ENCODE data around the gene RDH16. TPM values are rescaled to one million over a fixed set of nuclear protein-coding genes. Genes with fewer than 3 reads are reported as not detected.

RDH16 gene
- total RNA-seq, 3 donors from 2014 or later (not counting 1 experiment from before 2014, with no cell fraction given), result 1.3 to 2.3 (median 1.6) TPM

GRCh38 chr12:56999456-56999855 is 42.0 kb upstream of the RDH16 start:
- peaks cover 19 to 41% of the 10 kb centered on the region in 2 donors for H3K4me1 Mint-ChIP-seq

GRCh38 chr12:56998981-56999380 is 41.6 kb upstream of the RDH16 start:
- Histone ChIP-seq H3K36me3 (ENCODE audit: control insufficient read depth, insufficient read depth, low read length) (peaks cover 34% of the 10 kb centered on the region), H3K27ac (ENCODE audit: low read length) (no peak overlapping the region), H3K4me3 (ENCODE audit: low read length) (no peak overlapping the region), H3K27me3 (ENCODE audit: control insufficient read depth, insufficient read depth, low read length) (no peaks in the 10 kb centered on the region), H3K4me1 (ENCODE audit: control insufficient read depth, insufficient read depth, low read length) (peaks cover 3% of the 10 kb centered on the region), H3K9me3 (ENCODE audit: control insufficient read depth, insufficient read depth, low read length) (no peaks in the 10 kb centered on the region)
- Mint-ChIP-seq H3K9me3 (no peaks in the 10 kb centered on the region), H3K36me3 (no peaks in the 10 kb centered on the region), H3K4me1 (peaks cover 15 to 37% of the 10 kb centered on the region in 2 donors), H3K27me3 (ENCODE audit: low read depth in 2 of 2) (no peaks in the 10 kb centered on the region), H3K27ac (peak overlapping the region in 1 of 2 donors; percentile 2), H3K4me3 (no peak overlapping the region)
- DNase-seq, result no peak
- WGBS (ENCODE audit: insufficient coverage), result 53% methylated on average over 4 of the region's 4 CpGs
- TF ChIP-seq CTCF (IDR thresholded peaks at IDR 0.05), result no peak
- ATAC-seq, result no peak
- intact Hi-C loops (cut with micrococcal nuclease), result no loop called here

More at GRCh38 chr12:56999456-56999855, 42.0 kb upstream of the RDH16 start:
- Histone ChIP-seq H3K27ac (ENCODE audit: low read length) (no peak overlapping the region), H3K4me3 (ENCODE audit: low read length) (no peak overlapping the region), H3K9me3 (ENCODE audit: control insufficient read depth, insufficient read depth, low read length) (no peaks in the 10 kb centered on the region), H3K36me3 (ENCODE audit: control insufficient read depth, insufficient read depth, low read length) (peaks cover 38% of the 10 kb centered on the region), H3K4me1 (ENCODE audit: control insufficient read depth, insufficient read depth, low read length) (peaks cover 3% of the 10 kb centered on the region), H3K27me3 (ENCODE audit: control insufficient read depth, insufficient read depth, low read length) (no peaks in the 10 kb centered on the region)
- Mint-ChIP-seq H3K4me3 (no peak overlapping the region), H3K27me3 (ENCODE audit: low read depth in 2 of 2) (no peaks in the 10 kb centered on the region), H3K27ac (peak overlapping the region in 1 of 2 donors; percentile 2), H3K36me3 (no peaks in the 10 kb centered on the region), H3K9me3 (no peaks in the 10 kb centered on the region)
- DNase-seq (no peak), ATAC-seq (no peak)
- TF ChIP-seq CTCF (IDR thresholded peaks at IDR 0.05), result no peak
- WGBS (ENCODE audit: insufficient coverage), result 93% methylated on average over 3 of the region's 4 CpGs
- intact Hi-C loops (cut with micrococcal nuclease), result no loop called here

- Mint-ChIP-seq H3K36me3 (no peaks in the 10 kb centered on the region), H3K4me1 (peaks cover 15 to 35% of the 10 kb centered on the region in 2 donors), H3K4me3 (no peak overlapping the region), H3K27ac (no peak overlapping the region), H3K9me3 (no peaks in the 10 kb centered on the region), H3K27me3 (ENCODE audit: low read depth in 2 of 2) (no peaks in the 10 kb centered on the region)
- Histone ChIP-seq H3K27me3 (ENCODE audit: control insufficient read depth, insufficient read depth, low read length) (no peaks in the 10 kb centered on the region), H3K4me3 (ENCODE audit: low read length) (no peak overlapping the region), H3K36me3 (ENCODE audit: control insufficient read depth, insufficient read depth, low read length) (peaks cover 27% of the 10 kb centered on the region), H3K27ac (ENCODE audit: low read length) (no peak overlapping the region), H3K4me1 (ENCODE audit: control insufficient read depth, insufficient read depth, low read length) (peaks cover 3% of the 10 kb centered on the region), H3K9me3 (ENCODE audit: control insufficient read depth, insufficient read depth, low read length) (no peaks in the 10 kb centered on the region)
- no peak for TF ChIP-seq CTCF (IDR thresholded peaks at IDR 0.05)
- WGBS (ENCODE audit: insufficient coverage), result 97% methylated on average over 6 of the region's 6 CpGs
- intact Hi-C loops (cut with micrococcal nuclease), result no loop called here
- ATAC-seq (no peak), DNase-seq (no peak)
Measured at GRCh38 chr12:56998316-56998715, 40.9 kb upstream of the RDH16 start.
